HepG2 (cell line): ENCODE measurements around the gene IL4I1. TPM values are rescaled to one million over a fixed set of nuclear protein-coding genes. Genes with fewer than 3 reads are reported as not detected.

Source experiments
- ATAC-seq: fragments of 200-7000 bp; cut with Tn5 transposase; 3 replicates; pipeline ENCODE4 v1.9.1; 2020; ENCODE audit warnings: mild to moderate bottlenecking, moderate library complexity
- BruUV-seq: library from RNA; stranded (reverse); fragments of 400-500 nt; replicated peaks from 2 replicates; lab custom pipeline; 2021; lab: Mats Ljungman, UMichigan
- CTCF ChIA-PET: fragments of 300-600 bp; formaldehyde crosslinking; extraction: SDS; loops from one replicate; lab custom pipeline; 2021; ENCODE audit warnings: low total read pairs, inconsistent platforms, low intra/inter-chr PET ratio; lab: Yijun Ruan, JAX
- POLR2A ChIA-PET: fragments of 350-600 bp; sonication (Branson Sonifier 250); formaldehyde crosslinking; loops from one replicate; lab custom pipeline; 2020; ENCODE audit warnings: antibody characterized with exemption, inconsistent platforms; lab: Yijun Ruan, JAX
- DNase-seq: peaks from one replicate; pipeline ENCODE4 v3.0.0-alpha.2; 2015; ENCODE audit warnings: low spot score
- FAIRE-seq: peaks from 3 replicates; lab custom pipeline; 2011; peaks lifted over from hg19 to GRCh38; lab: Jason Lieb, UNC
- H2AFZ ChIP-seq: one replicate; pipeline ENCODE4 v1.6.1; 2011; ENCODE audit warnings: low read length, inconsistent platforms
- H3K27ac ChIP-seq: fragments of 300-600 bp; 3 replicates; pipeline ENCODE4 v1.8.0; 2011; ENCODE audit warnings: mixed run types, mild to moderate bottlenecking, mixed read lengths, low read length, inconsistent platforms; ENCODE audit not compliant: insufficient read depth; ENCODE audit errors: extremely low read length
- H3K27me3 ChIP-seq, 2 experiments: fragments of 200-600 bp in 1 of 2; 2 replicates in 1 of 2; 3 replicates in 1 of 2; pipeline versions ENCODE4 v1.6.0 to v1.8.0; 2011; ENCODE audit warnings: low read length in 2 of 2, mild to moderate bottlenecking in 2 of 2, moderate library complexity in 2 of 2, inconsistent platforms in 1 of 2; ENCODE audit not compliant: insufficient read depth in 2 of 2, control insufficient read depth in 1 of 2
- H3K36me3 ChIP-seq, 2 experiments: fragments of 200-600 bp in 1 of 2; replicated peaks in 1 of 2; 2 replicates in 1 of 2; 3 replicates in 1 of 2; pipeline versions ENCODE4 v1.5.1 to v1.8.0; 2011; ENCODE audit warnings: low read length in 2 of 2, inconsistent platforms in 1 of 2; ENCODE audit not compliant: insufficient read depth in 2 of 2, control insufficient read depth in 1 of 2
- H3K4me1 ChIP-seq: 2 replicates; pipeline ENCODE4 v1.5.1; 2012; ENCODE audit warnings: low read length, inconsistent platforms; ENCODE audit not compliant: insufficient read depth
- H3K4me2 ChIP-seq: 2 replicates; pipeline ENCODE4 v1.6.0; 2011; ENCODE audit warnings: low read depth, low read length, inconsistent platforms
- H3K4me3 ChIP-seq, 3 experiments: fragments of 200-600 bp in 1 of 3; sonication (generic), shearing (Covaris generic) in 1 of 3; replicated peaks in 1 of 3; 2 replicates each; pipeline ENCODE4 v1.5.1; 2011 to 2016; ENCODE audit warnings: low read length in 3 of 3, inconsistent platforms in 2 of 3, low read depth in 2 of 3, mild to moderate bottlenecking in 2 of 3, control low read depth in 1 of 3, mixed read lengths in 1 of 3; ENCODE audit not compliant: insufficient read depth in 1 of 3
- H3K79me2 ChIP-seq: one replicate; pipeline ENCODE4 v1.6.1; 2011; ENCODE audit warnings: low read length, inconsistent platforms; ENCODE audit not compliant: insufficient read depth
- H3K9ac ChIP-seq: 2 replicates; pipeline ENCODE4 v1.6.0; 2011; ENCODE audit warnings: mild to moderate bottlenecking, low read depth, low read length, inconsistent platforms; ENCODE audit not compliant: insufficient read depth
- H3K9me3 ChIP-seq: 2 replicates; pipeline ENCODE4 v1.5.1; 2012; ENCODE audit warnings: mild to moderate bottlenecking, low read length
- H4K20me1 ChIP-seq: 2 replicates; pipeline ENCODE4 v1.6.0; 2011; ENCODE audit warnings: inconsistent platforms, mild to moderate bottlenecking, low read length, moderate library complexity; ENCODE audit not compliant: insufficient read depth
- MAFK ChIP-seq, 2 experiments: IDR thresholded peaks in 1 of 2; conservative IDR thresholded peaks in 1 of 2; 2 replicates each; pipeline ENCODE4 v1.6.1; 2011; ENCODE audit warnings: improper control_type of control experiment in 2 of 2, low read length in 2 of 2
- WGBS: methylation state at CpG from one replicate; pipeline ENCODE4 v1.1.6; 2017; ENCODE audit warnings: low lambda C conversion rate; 5-methylcytosine and 5-hydroxymethylcytosine counted together
- in situ Hi-C: cut with HindIII; loops from 2 replicates; pipeline ENCODE4 v1.10.0; 2017; ENCODE audit warnings: low pct_unique_long_range_greater_than_20kb; ENCODE audit not compliant: extremely low pct_ligation_motif_present
- intact Hi-C: fragments of 100-400 bp; cut with micrococcal nuclease; formaldehyde crosslinking; loops from one replicate; pipeline ENCODE4 v1.10.0; 2022; ENCODE audit not compliant: unreplicated experiment
- microRNA-seq: library from miRNA; unstranded; fragments of <30 nt; microRNA quantifications from one replicate; pipeline ENCODE4, GENCODE V29; 2020
- polyA plus RNA-seq, 8 experiments: library from polyadenylated mRNA; depleted of rRNA in 3 of 8; stranded (reverse) in 7 of 8; unstranded in 1 of 8; fragments of >200 nt; fragmentation: Illumina TruSeq in 4 of 8; extraction: Trizol in 4 of 8; gene quantifications; 2 replicates each; pipeline versions ENCODE4 v1.2.1 to v1.2.3, GENCODE V29; 2011 to 2016; ENCODE audit warnings: low read depth in 4 of 8, missing spikeins in 1 of 8, mixed read lengths in 1 of 8; ENCODE audit not compliant: insufficient read depth in 1 of 8
- small RNA-seq, 3 experiments: library from RNA; depleted of rRNA; stranded (forward); fragments of <200 nt; gene quantifications; one replicate each; pipeline ENCODE3, GENCODE V24; 2012; ENCODE audit warnings: low read depth in 2 of 3, low replicate concordance in 1 of 3; ENCODE audit not compliant: insufficient read length in 3 of 3, insufficient read depth in 2 of 3
- total RNA-seq, 5 experiments: library from RNA; depleted of rRNA; stranded (reverse); fragments of >200 nt; fragmentation: Illumina TruSeq; extraction: Trizol; gene quantifications; 2 replicates each; pipeline ENCODE4 v1.2.3, GENCODE V29; 2016; ENCODE audit warnings: low read depth in 1 of 5

Gene IL4I1
- total and polyA plus RNA-seq, 2 of the 13 experiments (the other 11 are each of a cell fraction or from before 2014, with no cell fraction given): not detected

DNA sequence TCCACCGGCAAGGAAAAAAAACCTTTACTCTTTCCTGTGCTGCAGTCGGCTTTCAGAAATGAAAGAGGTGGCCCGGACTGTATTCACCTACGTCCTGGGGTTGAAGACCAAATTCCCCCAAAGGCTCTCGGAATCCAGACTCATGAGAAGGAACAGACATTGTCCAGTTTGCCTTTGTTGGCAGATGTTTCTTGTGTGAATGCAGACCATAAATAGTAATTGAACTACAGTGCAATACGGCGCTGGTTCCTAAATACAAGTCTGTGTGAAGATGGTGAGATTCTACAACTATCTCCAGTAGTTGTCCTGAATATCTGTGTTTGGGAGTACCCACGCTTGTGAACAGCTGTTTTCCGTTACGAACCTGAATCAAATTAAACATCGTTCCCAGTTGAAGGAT is 57.0 kb downstream of the IL4I1 start:
- 96% methylated on average over 11 of the region's 11 CpGs for WGBS
- DNase-seq: no peak
- Histone ChIP-seq H3K79me2 (no peaks in the 10 kb centered on the region), H3K4me2 (no peak overlapping the region), H4K20me1 (no peaks in the 10 kb centered on the region), H3K9ac (no peak overlapping the region), H3K4me3 (no peak overlapping the region), H2AFZ (no peak overlapping the region), H3K27me3 (no peaks in the 10 kb centered on the region), H3K36me3 (peaks cover 15 to 36% of the 10 kb centered on the region in 2 experiments; a peak in 4 of 5 replicates), H3K4me1 (peaks cover 10% of the 10 kb centered on the region), H3K9me3 (no peaks in the 10 kb centered on the region), H3K27ac (no peak overlapping the region)
- no peak for ATAC-seq
- TF ChIP-seq MAFK (conservative IDR thresholded peaks at IDR 0.05 in 1 of 2, IDR thresholded peaks at IDR 0.05 in 1 of 2; ENCODE audit: low read length in 2 of 2): no peak
- CTCF ChIA-PET: no interaction called here
- FAIRE-seq: no peak
- in situ Hi-C loops (no loop called here), intact Hi-C loops (no loop called here)
- BruUV-seq: no TSS peak
- POLR2A ChIA-PET: no interaction called here

Small RNA genes lying within 50 kb of the gene (microRNA-seq; reads per million reads assigned to microRNA genes)
- gene MIR4749 (1.0 reads per million), gene MIR4750 (not detected)

Small RNA genes lying within 50 kb of the gene (small RNA-seq; reads per million reads assigned to genes)
- gene MIR4749: 0 to 0.97 (median 0) reads per million in 3 experiments

Other genes starting within 250 kb of the IL4I1 start
- gene IRF3, start 231.0 kb downstream of the IL4I1 start, total RNA-seq (2016; rRNA removed; fragmentation: Illumina TruSeq; extraction: Trizol): 61.0 and 65.5 TPM in 2 replicates
- 61.9 and 66.2 TPM in 2 replicates for gene IRF3, start 231.0 kb downstream of the IL4I1 start, polyA plus RNA-seq (2011; rRNA removed)
- gene BCL2L12, start 231.0 kb downstream of the IL4I1 start, total RNA-seq (2016; rRNA removed; fragmentation: Illumina TruSeq; extraction: Trizol): 32.6 and 40.8 TPM in 2 replicates
- 25.9 and 26.8 TPM in 2 replicates for gene BCL2L12, start 231.0 kb downstream of the IL4I1 start, polyA plus RNA-seq (2011; rRNA removed)
- 324 and 372 TPM in 2 replicates for gene PRMT1, start 219.6 kb downstream of the IL4I1 start, total RNA-seq (2016; rRNA removed; fragmentation: Illumina TruSeq; extraction: Trizol)
- 374 and 400 TPM in 2 replicates for gene PRMT1, start 219.6 kb downstream of the IL4I1 start, polyA plus RNA-seq (2011; rRNA removed)
- 1.1 and 2.7 TPM in 2 replicates for gene ADM5, start 207.3 kb downstream of the IL4I1 start, total RNA-seq (2016; rRNA removed; fragmentation: Illumina TruSeq; extraction: Trizol)
- gene ADM5, start 207.3 kb downstream of the IL4I1 start, polyA plus RNA-seq (2011; rRNA removed): 4.1 and 4.7 TPM in 2 replicates
- gene CPT1C, start 205.8 kb downstream of the IL4I1 start, total RNA-seq (2016; rRNA removed; fragmentation: Illumina TruSeq; extraction: Trizol): not detected in 2 replicates
- 0.07 and 0.18 TPM in 2 replicates for gene CPT1C, start 205.8 kb downstream of the IL4I1 start, polyA plus RNA-seq (2011; rRNA removed)
- gene TSKS, start 133.6 kb downstream of the IL4I1 start, total RNA-seq (2016; rRNA removed; fragmentation: Illumina TruSeq; extraction: Trizol): not detected in 2 replicates
- 0.03 and 0.21 TPM in 2 replicates for gene TSKS, start 133.6 kb downstream of the IL4I1 start, polyA plus RNA-seq (2011; rRNA removed)
- 21.8 and 22.7 TPM in 2 replicates for gene AP2A1, start 129.9 kb downstream of the IL4I1 start, total RNA-seq (2016; rRNA removed; fragmentation: Illumina TruSeq; extraction: Trizol)
- 39.7 and 49.9 TPM in 2 replicates for gene AP2A1, start 129.9 kb downstream of the IL4I1 start, polyA plus RNA-seq (2011; rRNA removed)
- gene FUZ, start 83.6 kb downstream of the IL4I1 start, total RNA-seq (2016; rRNA removed; fragmentation: Illumina TruSeq; extraction: Trizol): not detected in 2 replicates
- 0.07 and 0.08 TPM in 2 replicates for gene FUZ, start 83.6 kb downstream of the IL4I1 start, polyA plus RNA-seq (2011; rRNA removed)
- gene MED25, start 78.6 kb downstream of the IL4I1 start, total RNA-seq (2016; rRNA removed; fragmentation: Illumina TruSeq; extraction: Trizol): 11.1 and 11.3 TPM in 2 replicates
- 13.3 and 15.1 TPM in 2 replicates for gene MED25, start 78.6 kb downstream of the IL4I1 start, polyA plus RNA-seq (2011; rRNA removed)
- 59.4 and 68.5 TPM in 2 replicates for gene PTOV1, start 45.7 kb downstream of the IL4I1 start, total RNA-seq (2016; rRNA removed; fragmentation: Illumina TruSeq; extraction: Trizol)
- 63.5 and 77.7 TPM in 2 replicates for gene PTOV1, start 45.7 kb downstream of the IL4I1 start, polyA plus RNA-seq (2011; rRNA removed)
- gene PNKP, start 29.3 kb downstream of the IL4I1 start, total RNA-seq (2016; rRNA removed; fragmentation: Illumina TruSeq; extraction: Trizol): 12.5 and 27.1 TPM in 2 replicates
- gene PNKP, start 29.3 kb downstream of the IL4I1 start, polyA plus RNA-seq (2011; rRNA removed): 12.7 and 17.0 TPM in 2 replicates
- 10.9 and 13.5 TPM in 2 replicates for gene AKT1S1, start 19.5 kb downstream of the IL4I1 start, total RNA-seq (2016; rRNA removed; fragmentation: Illumina TruSeq; extraction: Trizol)
- gene AKT1S1, start 19.5 kb downstream of the IL4I1 start, polyA plus RNA-seq (2011; rRNA removed): 27.8 and 30.0 TPM in 2 replicates
- gene TBC1D17, start 19.2 kb downstream of the IL4I1 start, total RNA-seq (2016; rRNA removed; fragmentation: Illumina TruSeq; extraction: Trizol): 3.6 and 9.7 TPM in 2 replicates
- gene TBC1D17, start 19.2 kb downstream of the IL4I1 start, polyA plus RNA-seq (2011; rRNA removed): 16.9 and 21.6 TPM in 2 replicates
- gene ATF5, start 32.3 kb upstream of the IL4I1 start, total RNA-seq (2016; rRNA removed; fragmentation: Illumina TruSeq; extraction: Trizol): 9.7 and 10.3 TPM in 2 replicates
- 4.9 and 5.2 TPM in 2 replicates for gene ATF5, start 32.3 kb upstream of the IL4I1 start, polyA plus RNA-seq (2011; rRNA removed)
- gene NUP62, start 32.6 kb upstream of the IL4I1 start, total RNA-seq (2016; rRNA removed; fragmentation: Illumina TruSeq; extraction: Trizol): 41.5 and 42.1 TPM in 2 replicates
- gene NUP62, start 32.6 kb upstream of the IL4I1 start, polyA plus RNA-seq (2011; rRNA removed): 15.4 and 16.5 TPM in 2 replicates
- not detected in 2 replicates for gene SIGLEC11, start 64.3 kb upstream of the IL4I1 start, total RNA-seq (2016; rRNA removed; fragmentation: Illumina TruSeq; extraction: Trizol)
- not detected in 2 replicates for gene SIGLEC11, start 64.3 kb upstream of the IL4I1 start, polyA plus RNA-seq (2011; rRNA removed)
- 25.6 and 28.3 TPM in 2 replicates for gene VRK3, start 128.5 kb upstream of the IL4I1 start, total RNA-seq (2016; rRNA removed; fragmentation: Illumina TruSeq; extraction: Trizol)
- 16.8 and 23.8 TPM in 2 replicates for gene VRK3, start 128.5 kb upstream of the IL4I1 start, polyA plus RNA-seq (2011; rRNA removed)
- 11.9 and 13.9 TPM in 2 replicates for gene ZNF473, start 129.1 kb upstream of the IL4I1 start, total RNA-seq (2016; rRNA removed; fragmentation: Illumina TruSeq; extraction: Trizol)
- 5.8 and 5.9 TPM in 2 replicates for gene ZNF473, start 129.1 kb upstream of the IL4I1 start, polyA plus RNA-seq (2011; rRNA removed)